Measurements from ENCODE around the gene DUOXA2.

DNA sequence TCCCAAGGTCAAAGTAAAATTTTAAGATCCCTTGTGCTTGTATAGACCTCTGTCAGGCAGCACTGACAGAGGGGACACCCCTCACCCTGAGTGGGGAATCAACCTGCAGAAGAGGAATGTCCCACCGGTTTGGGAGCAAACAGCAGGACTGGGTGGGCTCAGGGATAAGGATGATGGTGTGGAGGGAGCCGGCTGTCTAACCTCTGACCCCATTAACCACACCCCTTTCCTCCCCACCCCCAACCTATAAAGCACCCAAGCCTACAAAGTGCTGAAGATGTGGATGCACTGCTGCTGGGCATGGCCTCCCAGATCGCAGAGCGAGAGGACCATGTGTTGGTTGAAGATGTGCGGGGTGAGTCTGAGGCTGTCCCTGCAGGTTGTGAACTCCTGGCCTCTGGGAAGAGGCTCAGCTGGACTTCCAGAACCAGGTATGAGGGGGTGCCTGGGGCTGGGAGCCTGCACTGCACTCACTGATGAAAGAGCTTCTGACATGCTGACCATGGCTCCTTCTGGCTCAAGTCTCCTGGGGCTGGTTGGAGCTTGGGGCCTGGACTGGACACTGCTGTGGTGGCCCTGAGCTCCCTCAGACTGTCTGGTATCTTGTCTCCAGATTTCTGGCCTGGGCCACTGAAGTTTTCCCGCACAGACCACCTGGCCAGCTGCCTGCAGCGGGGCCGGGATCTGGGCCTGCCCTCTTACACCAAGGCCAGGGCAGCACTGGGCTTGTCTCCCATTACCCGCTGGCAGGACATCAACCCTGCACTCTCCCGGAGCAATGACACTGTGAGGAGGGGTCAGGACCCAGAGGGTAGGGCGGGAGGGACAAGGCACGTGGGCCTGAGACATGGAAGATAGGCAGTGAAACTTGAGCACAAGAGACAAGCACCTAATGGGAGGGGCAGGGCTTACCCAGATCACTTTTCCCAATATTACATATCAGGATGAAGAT lies 25.0 kb downstream of the DUOXA2 start:
- TF ChIP-seq, protein P1, sequence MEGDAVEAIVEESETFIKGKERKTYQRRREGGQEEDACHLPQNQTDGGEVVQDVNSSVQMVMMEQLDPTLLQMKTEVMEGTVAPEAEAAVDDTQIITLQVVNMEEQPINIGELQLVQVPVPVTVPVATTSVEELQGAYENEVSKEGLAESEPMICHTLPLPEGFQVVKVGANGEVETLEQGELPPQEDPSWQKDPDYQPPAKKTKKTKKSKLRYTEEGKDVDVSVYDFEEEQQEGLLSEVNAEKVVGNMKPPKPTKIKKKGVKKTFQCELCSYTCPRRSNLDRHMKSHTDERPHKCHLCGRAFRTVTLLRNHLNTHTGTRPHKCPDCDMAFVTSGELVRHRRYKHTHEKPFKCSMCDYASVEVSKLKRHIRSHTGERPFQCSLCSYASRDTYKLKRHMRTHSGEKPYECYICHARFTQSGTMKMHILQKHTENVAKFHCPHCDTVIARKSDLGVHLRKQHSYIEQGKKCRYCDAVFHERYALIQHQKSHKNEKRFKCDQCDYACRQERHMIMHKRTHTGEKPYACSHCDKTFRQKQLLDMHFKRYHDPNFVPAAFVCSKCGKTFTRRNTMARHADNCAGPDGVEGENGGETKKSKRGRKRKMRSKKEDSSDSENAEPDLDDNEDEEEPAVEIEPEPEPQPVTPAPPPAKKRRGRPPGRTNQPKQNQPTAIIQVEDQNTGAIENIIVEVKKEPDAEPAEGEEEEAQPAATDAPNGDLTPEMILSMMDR (IDR thresholded peaks at IDR 0.05), result no peak
- TF ChIP-seq POLR2A (IDR thresholded peaks at IDR 0.05), result no peak
